Fibroblast of lung (primary cell): ENCODE data around the gene ANXA2. TPM values are rescaled to one million over a fixed set of nuclear protein-coding genes. Genes with fewer than 3 reads are reported as not detected.
A peak's percentile ranks its signal among the peaks of the same experiment; 100 is the strongest.

Source experiments
- DNase-seq, 2 donors: peaks; one replicate each; pipeline versions ENCODE4 v3.0.0 to v3.0.0-alpha.2; 2010; ENCODE audit warnings: low read depth in 2 of 2
- H2AFZ ChIP-seq: 2 replicates; pipeline ENCODE4 v1.5.1; 2012; ENCODE audit warnings: low read length, control low read depth, inconsistent platforms
- H3K27ac ChIP-seq: 2 replicates; pipeline ENCODE4 v1.5.1; 2011; ENCODE audit warnings: low read length, control low read depth; ENCODE audit not compliant: insufficient read depth
- H3K27me3 ChIP-seq: 2 replicates; pipeline ENCODE4 v1.5.1; 2011; ENCODE audit warnings: mild to moderate bottlenecking, low read length; ENCODE audit not compliant: control insufficient read depth, insufficient read depth
- H3K36me3 ChIP-seq: 2 replicates; pipeline ENCODE4 v1.5.1; 2011; ENCODE audit warnings: low read length; ENCODE audit not compliant: control insufficient read depth, insufficient read depth
- H3K4me1 ChIP-seq: 2 replicates; pipeline ENCODE4 v1.5.1; 2011; ENCODE audit warnings: low read length; ENCODE audit not compliant: control insufficient read depth, insufficient read depth; ENCODE audit errors: extremely low read depth
- H3K4me2 ChIP-seq: 2 replicates; pipeline ENCODE4 v1.5.1; 2011; ENCODE audit warnings: low read length, control low read depth; ENCODE audit not compliant: insufficient read depth; ENCODE audit errors: extremely low read depth
- H3K4me3 ChIP-seq, 4 experiments: fragments of 200-600 bp in 1 of 4; sonication (generic) in 1 of 4; replicated peaks in 1 of 4; 2 replicates each; pipeline ENCODE4 v1.5.1; 2011 to 2016; ENCODE audit warnings: low read length in 4 of 4, low read depth in 3 of 4, mild to moderate bottlenecking in 3 of 4, control low read depth in 2 of 4, inconsistent platforms in 1 of 4, mixed read lengths in 1 of 4; ENCODE audit not compliant: insufficient read depth in 1 of 4; ENCODE audit errors: control extremely low read depth in 1 of 4
- H3K79me2 ChIP-seq: 2 replicates; pipeline ENCODE4 v1.5.1; 2012; ENCODE audit warnings: mild to moderate bottlenecking, low read length, inconsistent platforms; ENCODE audit not compliant: control insufficient read depth, insufficient read depth
- H3K9ac ChIP-seq: 2 replicates; pipeline ENCODE4 v1.5.1; 2011; ENCODE audit warnings: mild to moderate bottlenecking, low read length, control low read depth; ENCODE audit not compliant: insufficient read depth
- H3K9me3 ChIP-seq: 2 replicates; pipeline ENCODE4 v1.5.1; 2012; ENCODE audit warnings: low read depth, low read length; ENCODE audit not compliant: control insufficient read depth, insufficient read depth
- H4K20me1 ChIP-seq: 2 replicates; pipeline ENCODE4 v1.5.1; 2011; ENCODE audit warnings: low read length; ENCODE audit not compliant: control insufficient read depth, insufficient read depth; ENCODE audit errors: extremely low read depth
- EZH2 ChIP-seq: IDR thresholded peaks from 2 replicates; pipeline ENCODE4 v1.5.1; 2012; ENCODE audit warnings: low read length, control low read depth, mild to moderate bottlenecking; ENCODE audit errors: missing control alignments
- polyA plus RNA-seq, 2 donors: library from polyadenylated mRNA; depleted of rRNA in 1 of 2; stranded (reverse) in 1 of 2; unstranded in 1 of 2; fragments of >200 nt; gene quantifications; 2 replicates each; pipeline ENCODE4 v1.2.1, GENCODE V29; 2011 to 2012; ENCODE audit warnings: missing spikeins in 1 of 2
- total RNA-seq: library from RNA; depleted of rRNA; stranded (reverse); fragments of >200 nt; gene quantifications from 2 replicates; pipeline ENCODE4 v1.2.1, GENCODE V29; 2014
- TF ChIP-seq, protein P1 (sequence below), 2 donors: IDR thresholded peaks in 1 of 2; conservative IDR thresholded peaks in 1 of 2; 1 replicate in 1 of 2; 2 replicates in 1 of 2; pipeline ENCODE4 v1.5.1; 2011 to 2012; ENCODE audit warnings: low read length in 2 of 2, control low read depth in 1 of 2, inconsistent platforms in 1 of 2, low read depth in 1 of 2, mild to moderate bottlenecking in 1 of 2

Gene ANXA2
- total and polyA plus RNA-seq, 2 donors (not counting 1 experiment from before 2014, with no cell fraction given), result 2,754 to 4,872 TPM

DNA sequence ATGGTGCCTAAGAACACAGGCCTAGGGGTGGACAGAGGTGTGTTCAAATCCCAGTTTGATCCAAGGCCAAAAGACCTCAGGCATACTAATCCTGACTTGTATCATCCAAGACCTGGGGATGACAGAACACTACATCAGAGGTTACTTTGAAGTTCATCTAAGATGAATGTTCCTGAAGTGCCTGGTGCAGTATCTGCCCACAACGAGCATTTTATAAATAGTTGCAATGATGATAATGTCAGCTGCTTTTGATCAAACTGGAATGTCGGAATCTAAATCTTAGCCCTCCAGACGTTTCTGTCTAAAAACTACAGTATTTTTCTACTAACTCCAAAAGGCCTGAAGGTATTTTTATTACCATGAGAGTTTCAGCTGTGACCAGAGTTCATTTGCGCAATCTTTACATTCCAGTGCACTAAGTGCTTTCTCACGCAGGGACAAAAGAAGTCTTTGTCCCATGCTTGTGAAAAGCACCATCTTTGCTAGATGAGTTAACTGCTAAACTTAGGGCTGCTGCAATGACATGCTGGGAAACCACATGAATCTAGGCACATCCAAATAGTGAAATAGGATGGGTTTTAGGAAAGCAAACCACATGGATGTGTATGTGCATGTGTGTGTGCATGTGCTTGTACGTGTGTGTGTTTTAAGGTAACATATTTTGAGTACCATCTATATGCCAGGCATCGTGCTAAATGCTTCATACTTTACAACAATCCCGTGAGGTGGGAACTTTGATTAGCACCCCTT lies 18.1 kb downstream of the ANXA2 start:
- peak; percentile 92 to 98 for DNase-seq
- Histone ChIP-seq H3K79me2 (peaks cover 90% of the 10 kb centered on the region), H3K36me3 (peaks cover 28% of the 10 kb centered on the region), H3K4me2 (no peak overlapping the region), H3K9me3 (no peaks in the 10 kb centered on the region), H2AFZ (no peak overlapping the region), H3K4me3 (no peak overlapping the region), H3K9ac (no peak overlapping the region), H4K20me1 (peaks cover 19% of the 10 kb centered on the region), H3K4me1 (peaks cover 41% of the 10 kb centered on the region), H3K27me3 (no peaks in the 10 kb centered on the region), H3K27ac (peak overlapping the region; percentile 81)
- TF ChIP-seq, protein P1, sequence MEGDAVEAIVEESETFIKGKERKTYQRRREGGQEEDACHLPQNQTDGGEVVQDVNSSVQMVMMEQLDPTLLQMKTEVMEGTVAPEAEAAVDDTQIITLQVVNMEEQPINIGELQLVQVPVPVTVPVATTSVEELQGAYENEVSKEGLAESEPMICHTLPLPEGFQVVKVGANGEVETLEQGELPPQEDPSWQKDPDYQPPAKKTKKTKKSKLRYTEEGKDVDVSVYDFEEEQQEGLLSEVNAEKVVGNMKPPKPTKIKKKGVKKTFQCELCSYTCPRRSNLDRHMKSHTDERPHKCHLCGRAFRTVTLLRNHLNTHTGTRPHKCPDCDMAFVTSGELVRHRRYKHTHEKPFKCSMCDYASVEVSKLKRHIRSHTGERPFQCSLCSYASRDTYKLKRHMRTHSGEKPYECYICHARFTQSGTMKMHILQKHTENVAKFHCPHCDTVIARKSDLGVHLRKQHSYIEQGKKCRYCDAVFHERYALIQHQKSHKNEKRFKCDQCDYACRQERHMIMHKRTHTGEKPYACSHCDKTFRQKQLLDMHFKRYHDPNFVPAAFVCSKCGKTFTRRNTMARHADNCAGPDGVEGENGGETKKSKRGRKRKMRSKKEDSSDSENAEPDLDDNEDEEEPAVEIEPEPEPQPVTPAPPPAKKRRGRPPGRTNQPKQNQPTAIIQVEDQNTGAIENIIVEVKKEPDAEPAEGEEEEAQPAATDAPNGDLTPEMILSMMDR (conservative IDR thresholded peaks at IDR 0.05 in 1 of 2, IDR thresholded peaks at IDR 0.05 in 1 of 2; ENCODE audit: low read depth in 1 of 2, low read length in 2 of 2), result no peak
- no peak for TF ChIP-seq EZH2

DNA sequence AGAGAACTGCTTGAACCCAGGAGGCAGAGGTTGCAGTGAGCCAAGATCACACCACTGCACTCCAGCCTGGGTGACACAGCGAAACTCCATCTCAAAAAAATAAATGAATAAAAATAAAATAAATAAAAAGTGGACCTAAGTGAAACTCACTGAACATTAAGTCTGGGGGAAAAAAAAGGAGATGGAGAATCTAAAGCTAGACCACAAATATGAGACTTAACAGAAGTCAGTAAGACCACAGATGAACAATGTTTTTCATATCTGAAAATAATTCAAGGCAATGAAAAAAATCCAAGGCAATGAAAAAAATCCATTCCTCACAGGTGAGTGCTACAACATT lies 18.6 kb downstream of the ANXA2 start:
- DNase-seq, result no peak
- TF ChIP-seq, protein P1 (conservative IDR thresholded peaks at IDR 0.05 in 1 of 2, IDR thresholded peaks at IDR 0.05 in 1 of 2; ENCODE audit: low read depth in 1 of 2, low read length in 2 of 2), result no peak
- TF ChIP-seq EZH2, result no peak
- Histone ChIP-seq H3K4me3 (no peak overlapping the region), H4K20me1 (peaks cover 18% of the 10 kb centered on the region), H3K9me3 (no peaks in the 10 kb centered on the region), H3K4me2 (no peak overlapping the region), H3K4me1 (peaks cover 43% of the 10 kb centered on the region), H3K36me3 (peaks cover 29% of the 10 kb centered on the region), H2AFZ (no peak overlapping the region), H3K27me3 (no peaks in the 10 kb centered on the region), H3K27ac (peak overlapping the region; percentile 76), H3K9ac (no peak overlapping the region), H3K79me2 (peaks cover 90% of the 10 kb centered on the region)

DNA sequence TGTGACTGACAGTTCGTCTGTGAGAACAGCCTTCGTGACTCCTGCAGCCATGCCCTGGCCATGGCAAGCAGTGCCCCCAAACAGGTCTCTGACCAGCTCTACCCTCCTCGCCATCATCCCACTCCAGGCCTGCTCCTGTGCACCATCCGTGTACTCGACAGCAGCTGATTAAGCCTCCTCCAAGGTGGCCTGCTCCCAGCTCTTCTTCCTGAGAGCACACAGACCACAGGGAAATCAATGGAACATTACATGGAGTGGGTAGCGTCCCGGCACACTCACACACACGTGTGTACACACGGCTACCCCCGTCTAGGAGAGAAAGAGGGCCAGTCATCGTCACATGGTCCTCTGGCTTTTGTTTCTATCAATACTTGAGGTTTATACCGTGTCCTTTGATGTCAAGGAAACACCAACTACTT lies 21.1 kb downstream of the ANXA2 start:
- no peak overlapping the region for H3K4me2 ChIP-seq
- DNase-seq, result peak in 1 of 2 donors; percentile 66
- H3K4me3 ChIP-seq, result no peak overlapping the region
- H2AFZ ChIP-seq, result no peak overlapping the region
- H4K20me1 ChIP-seq, result peaks cover 17% of the 10 kb centered on the region
- H3K27me3 ChIP-seq, result no peaks in the 10 kb centered on the region
- no peaks in the 10 kb centered on the region for H3K9me3 ChIP-seq
- peaks cover 55% of the 10 kb centered on the region for H3K4me1 ChIP-seq
- no peak overlapping the region for H3K9ac ChIP-seq
- H3K27ac ChIP-seq, result peak overlapping the region; percentile 48
- H3K36me3 ChIP-seq, result peaks cover 21% of the 10 kb centered on the region
- peaks cover 85% of the 10 kb centered on the region for H3K79me2 ChIP-seq
- no peak for TF ChIP-seq EZH2
- TF ChIP-seq, protein P1 (conservative IDR thresholded peaks at IDR 0.05 in 1 of 2, IDR thresholded peaks at IDR 0.05 in 1 of 2; ENCODE audit: low read depth in 1 of 2, low read length in 2 of 2), result no peak
